LHCN-M2 (cell line): ENCODE data around the gene COL18A1. TPM values are rescaled to one million over a fixed set of nuclear protein-coding genes. Genes with fewer than 3 reads are reported as not detected.
"Not testable (repeated sequence)": the region's sequence is repeated elsewhere in the genome, so short reads cannot be mapped to it uniquely, and the experiment has no call there.

Experiments
- DNase-seq: peaks from one replicate; pipeline ENCODE4 v3.0.0-alpha.2; 2012; ENCODE audit warnings: low read depth
- total RNA-seq: library from RNA; depleted of rRNA; stranded (reverse); fragments of >200 nt; gene quantifications from 2 replicates; pipeline ENCODE4 v1.2.3, GENCODE V29; 2014

COL18A1 gene
- total RNA-seq, 1 experiment from 2014 or later, result 54.2 TPM

- no peak for DNase-seq
These were observed 35.9 kb downstream of the COL18A1 start for GRCh38 chr21:45440736-45441350.

- no peak for DNase-seq
These were observed 36.7 kb downstream of the COL18A1 start for GRCh38 chr21:45441431-45442255.

GRCh38 chr21:45442276-45442675 lies 37.3 kb downstream of the COL18A1 start:
- DNase-seq, result no peak

- not testable (repeated sequence) for DNase-seq
These were observed 38.0 kb downstream of the COL18A1 start for GRCh38 chr21:45442686-45443594.

- DNase-seq, result no peak
These were observed 38.7 kb downstream of the COL18A1 start for GRCh38 chr21:45443595-45444181.

GRCh38 chr21:45444385-45444784 lies 39.4 kb downstream of the COL18A1 start:
- DNase-seq, result no peak

GRCh38 chr21:45445369-45445768 lies 40.4 kb downstream of the COL18A1 start:
- no peak for DNase-seq

- no peak for DNase-seq
These were observed 42.9 kb downstream of the COL18A1 start for GRCh38 chr21:45447821-45448220.

GRCh38 chr21:45448283-45448809 lies 43.4 kb downstream of the COL18A1 start:
- no peak for DNase-seq

GRCh38 chr21:45448810-45449657 lies 44.1 kb downstream of the COL18A1 start:
- DNase-seq, result no peak

GRCh38 chr21:45449658-45450422 lies 44.9 kb downstream of the COL18A1 start:
- no peak for DNase-seq

GRCh38 chr21:45450423-45451090 lies 45.6 kb downstream of the COL18A1 start:
- DNase-seq, result no peak

GRCh38 chr21:45451091-45451740 lies 46.3 kb downstream of the COL18A1 start:
- no peak for DNase-seq

GRCh38 chr21:45451771-45452182 lies 46.8 kb downstream of the COL18A1 start:
- DNase-seq, result no peak

- no peak for DNase-seq
These were observed 47.8 kb downstream of the COL18A1 start for GRCh38 chr21:45452696-45453307.

GRCh38 chr21:45453308-45453950 lies 48.5 kb downstream of the COL18A1 start:
- DNase-seq, result no peak
